Left renal pelvis (tissue), 4 donors: ENCODE data around the gene MYO1H. TPM values are rescaled to one million over a fixed set of nuclear protein-coding genes. Genes with fewer than 3 reads are reported as not detected.
"Not testable (repeated sequence)": the region's sequence is repeated elsewhere in the genome, so short reads cannot be mapped to it uniquely, and the experiment has no call there.

Source experiments
- DNase-seq, 4 donors: peaks; one replicate each; pipeline ENCODE4 v3.0.0-alpha.2; 2013; ENCODE audit warnings: low read depth in 4 of 4, low spot score in 3 of 4
- polyA plus RNA-seq, 4 donors: library from polyadenylated mRNA; unstranded; fragments of 120-200 nt; gene quantifications; one replicate each; pipeline ENCODE4 v1.2.1, GENCODE V29; 2013; ENCODE audit not compliant: insufficient read length in 4 of 4

The MYO1H gene
- polyA plus RNA-seq, 4 donors = 0.30 to 2.0 (median 0.93) TPM

- not testable (repeated sequence) for DNase-seq
These were observed 58.4 kb downstream of the MYO1H start for GRCh38 chr12:109406147-109406546.

- DNase-seq = no peak
These were observed 71.3 kb downstream of the MYO1H start for GRCh38 chr12:109418848-109419480.

- DNase-seq = no peak
These were observed 73.8 kb downstream of the MYO1H start for GRCh38 chr12:109421355-109422087.

GRCh38 chr12:109422251-109422650, 74.6 kb downstream of the MYO1H start:
- DNase-seq = no peak

- DNase-seq = no peak
These were observed 75.7 kb downstream of the MYO1H start for GRCh38 chr12:109423392-109423791.

- peak in 3 of 4 donors; percentile 51 to 58 (median 52) for DNase-seq
These were observed 80.4 kb downstream of the MYO1H start for GRCh38 chr12:109428037-109428629.

- not testable (repeated sequence) for DNase-seq
These were observed 81.1 kb downstream of the MYO1H start for GRCh38 chr12:109428804-109429203.

- DNase-seq = no peak
These were observed 82.5 kb downstream of the MYO1H start for GRCh38 chr12:109430244-109430643.

GRCh38 chr12:109432431-109432830, 84.7 kb downstream of the MYO1H start:
- DNase-seq = no peak

GRCh38 chr12:109432842-109433304, 85.2 kb downstream of the MYO1H start:
- peak; percentile 41 to 67 (median 48) for DNase-seq

GRCh38 chr12:109433618-109434017, 85.9 kb downstream of the MYO1H start:
- no peak for DNase-seq

GRCh38 chr12:109434582-109434981, 86.9 kb downstream of the MYO1H start:
- DNase-seq = no peak

GRCh38 chr12:109435428-109436187, 87.9 kb downstream of the MYO1H start:
- no peak for DNase-seq

- DNase-seq = no peak
These were observed 88.5 kb downstream of the MYO1H start for GRCh38 chr12:109436188-109436560.

- DNase-seq = no peak
These were observed 91.5 kb downstream of the MYO1H start for GRCh38 chr12:109439181-109439580.

- not testable (repeated sequence) for DNase-seq
These were observed 92.3 kb downstream of the MYO1H start for GRCh38 chr12:109439951-109440350.

- DNase-seq = no peak
These were observed 93.3 kb downstream of the MYO1H start for GRCh38 chr12:109440851-109441490.

GRCh38 chr12:109443794-109444193, 96.1 kb downstream of the MYO1H start:
- no peak for DNase-seq

GRCh38 chr12:109444259-109444658, 96.6 kb downstream of the MYO1H start:
- no peak for DNase-seq

GRCh38 chr12:109445191-109445609, 97.5 kb downstream of the MYO1H start:
- no peak for DNase-seq
